GM10248 (cell line): ENCODE data around the gene GLIS1.

ENCODE experiments used
- CTCF ChIA-PET: fragments of 300-600 bp; sonication (Branson Sonifier 250); formaldehyde crosslinking; extraction: SDS; loops from one replicate; lab custom pipeline; 2021; ENCODE audit warnings: antibody characterized with exemption; lab: Yijun Ruan, JAX
- POLR2A ChIA-PET: fragments of 350-650 bp; sonication (Branson Sonifier 250); formaldehyde crosslinking; extraction: SDS; loops from one replicate; lab custom pipeline; 2020; ENCODE audit warnings: antibody characterized with exemption; lab: Yijun Ruan, JAX
- DNase-seq: peaks from one replicate; pipeline ENCODE4 v3.0.0; 2012; ENCODE audit errors: extremely low spot score
- TF ChIP-seq, protein P1 (sequence below): IDR thresholded peaks from 2 replicates; pipeline ENCODE4 v1.5.1; 2012; ENCODE audit warnings: mild to moderate bottlenecking, low read depth; ENCODE audit errors: extremely low read depth, missing control alignments, control extremely low read depth

Gene GLIS1

DNA sequence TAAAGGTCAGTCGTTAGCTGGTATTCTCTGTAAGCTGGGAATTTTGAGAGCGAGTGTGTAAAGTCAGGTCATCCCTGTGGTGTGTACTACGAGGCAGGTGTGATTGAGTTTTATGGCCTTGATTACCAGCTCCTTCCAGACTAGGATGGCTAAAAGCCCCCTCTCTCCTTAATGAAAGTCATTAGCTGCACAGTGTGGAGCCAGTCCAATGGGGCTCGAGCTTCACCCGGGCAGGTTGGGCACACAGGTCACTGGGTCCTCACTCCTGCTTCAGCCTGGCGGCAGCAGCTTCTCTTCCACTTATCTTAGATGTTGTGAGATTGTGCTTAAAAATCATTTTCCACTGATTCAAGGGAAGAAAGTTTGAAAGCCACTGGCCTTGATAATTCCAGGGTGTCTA lies 276.8 kb downstream of the GLIS1 start:
- ChIA-PET CTCF (interaction anchor here (0.9 kb wide), 1 partner anchor 12 kb away, joined by 4 read pairs; no protein-coding TSS in a partner anchor), POLR2A (no interaction called here)
- TF ChIP-seq, protein P1, sequence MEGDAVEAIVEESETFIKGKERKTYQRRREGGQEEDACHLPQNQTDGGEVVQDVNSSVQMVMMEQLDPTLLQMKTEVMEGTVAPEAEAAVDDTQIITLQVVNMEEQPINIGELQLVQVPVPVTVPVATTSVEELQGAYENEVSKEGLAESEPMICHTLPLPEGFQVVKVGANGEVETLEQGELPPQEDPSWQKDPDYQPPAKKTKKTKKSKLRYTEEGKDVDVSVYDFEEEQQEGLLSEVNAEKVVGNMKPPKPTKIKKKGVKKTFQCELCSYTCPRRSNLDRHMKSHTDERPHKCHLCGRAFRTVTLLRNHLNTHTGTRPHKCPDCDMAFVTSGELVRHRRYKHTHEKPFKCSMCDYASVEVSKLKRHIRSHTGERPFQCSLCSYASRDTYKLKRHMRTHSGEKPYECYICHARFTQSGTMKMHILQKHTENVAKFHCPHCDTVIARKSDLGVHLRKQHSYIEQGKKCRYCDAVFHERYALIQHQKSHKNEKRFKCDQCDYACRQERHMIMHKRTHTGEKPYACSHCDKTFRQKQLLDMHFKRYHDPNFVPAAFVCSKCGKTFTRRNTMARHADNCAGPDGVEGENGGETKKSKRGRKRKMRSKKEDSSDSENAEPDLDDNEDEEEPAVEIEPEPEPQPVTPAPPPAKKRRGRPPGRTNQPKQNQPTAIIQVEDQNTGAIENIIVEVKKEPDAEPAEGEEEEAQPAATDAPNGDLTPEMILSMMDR, result no peak
- no peak for DNase-seq

DNA sequence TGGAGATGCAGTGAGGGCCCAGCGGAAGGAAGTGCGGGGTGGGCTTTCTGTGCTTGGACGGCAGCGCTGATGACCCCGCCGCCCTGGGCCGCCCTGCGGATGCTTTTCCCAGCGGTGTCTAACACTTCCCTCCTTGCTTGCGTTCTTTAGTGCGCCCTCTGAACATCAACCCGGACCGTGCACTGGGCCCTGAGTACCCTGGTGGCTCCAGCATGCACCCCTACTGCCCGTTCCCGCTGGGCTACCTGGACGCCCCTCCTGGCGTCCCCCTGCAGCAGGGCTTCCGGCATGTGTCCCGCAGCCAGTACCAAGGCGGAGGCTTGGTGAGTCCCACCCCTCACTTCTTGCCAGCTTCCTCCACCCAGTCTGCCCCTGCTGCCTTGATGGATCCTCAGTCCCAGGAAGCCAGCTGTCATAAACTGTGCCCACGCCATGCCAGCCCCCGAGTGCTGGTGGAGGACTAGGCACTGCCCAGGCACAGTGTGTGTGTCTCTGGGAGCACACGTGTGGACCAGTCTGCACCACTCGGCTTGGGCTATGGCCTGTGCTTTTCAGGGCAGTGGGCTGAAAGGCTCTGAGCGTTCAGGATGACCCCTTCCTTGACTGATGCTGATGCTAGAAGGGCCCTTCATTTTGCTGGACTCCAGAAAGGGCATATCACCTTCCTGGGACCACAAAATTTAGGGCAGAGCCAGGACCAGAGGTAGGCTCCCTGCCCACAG lies 277.5 kb downstream of the GLIS1 start:
- POLR2A ChIA-PET, result no interaction called here
- TF ChIP-seq, protein P1, result no peak
- no peak for DNase-seq
- CTCF ChIA-PET, result interaction anchor here (0.9 kb wide), 1 partner anchor 11 kb away, joined by 4 read pairs; no protein-coding TSS in a partner anchor

GRCh38 chr1:53460666-53461322 lies 278.2 kb downstream of the GLIS1 start:
- ChIA-PET CTCF (interaction anchor here (0.9 kb wide), 1 partner anchor 9 kb away, joined by 3 read pairs; no protein-coding TSS in a partner anchor), POLR2A (no interaction called here)
- TF ChIP-seq, protein P1, result no peak
- DNase-seq, result peak; percentile 12

DNA sequence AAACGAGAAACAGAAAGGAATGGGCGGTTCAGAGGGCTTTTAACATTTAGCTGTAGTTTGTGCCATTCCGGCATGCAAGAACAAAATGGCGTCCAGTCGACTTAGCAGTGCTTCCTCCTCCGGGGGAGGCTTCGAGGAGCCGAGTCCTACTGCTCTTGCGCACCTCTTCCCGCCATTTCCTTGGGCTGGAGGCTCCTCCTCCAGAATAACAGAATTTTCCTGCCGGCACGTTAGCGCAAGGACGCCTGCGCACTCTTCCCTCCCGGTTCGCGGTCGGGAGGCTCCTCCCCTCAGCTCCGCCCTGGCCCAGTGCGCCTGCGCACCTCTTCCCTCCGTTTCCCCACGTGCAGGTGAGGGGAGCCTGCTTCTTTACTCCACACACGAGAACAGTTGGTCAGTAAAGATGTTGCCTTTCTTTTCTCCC lies 278.7 kb downstream of the GLIS1 start:
- DNase-seq, result no peak
- ChIA-PET POLR2A (no interaction called here), CTCF (interaction anchor here (0.9 kb wide), 1 partner anchor 9 kb away, joined by 3 read pairs; no protein-coding TSS in a partner anchor)
- TF ChIP-seq, protein P1, result no peak

- POLR2A ChIA-PET, result no interaction called here
- CTCF ChIA-PET, result interaction anchor here (0.9 kb wide), 1 partner anchor 10 kb away, joined by 3 read pairs; no protein-coding TSS in a partner anchor
- TF ChIP-seq, protein P1, result no peak
- no peak for DNase-seq
Measured at GRCh38 chr1:53459321-53460175, 279.4 kb downstream of the GLIS1 start, which contains the start of gene DMRTB1. DMRTB1 (plus strand) TSS chr1:53459399; CDS start chr1:53459454, 55 bp downstream.

DNA sequence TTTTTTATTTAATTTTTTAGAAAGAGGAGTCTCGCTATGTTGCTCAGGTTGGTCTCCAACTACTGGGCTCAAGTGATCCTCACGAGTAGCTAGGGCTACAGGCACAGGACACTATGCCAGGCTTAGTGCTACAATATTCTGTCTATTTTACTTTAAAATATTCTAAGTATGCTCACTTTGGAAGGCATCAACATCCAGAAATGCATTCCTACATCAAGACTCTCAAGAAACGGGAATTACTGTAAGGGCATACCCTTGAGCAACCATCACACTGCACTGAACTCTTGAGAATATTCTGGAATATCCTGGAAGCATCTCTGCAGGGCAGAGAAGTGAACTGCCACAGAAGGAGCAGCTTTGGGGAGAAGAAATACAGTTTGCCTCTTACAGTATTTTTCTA lies 280.3 kb downstream of the GLIS1 start:
- CTCF ChIA-PET, result interaction anchor here (3.2 kb wide), 1 partner anchor 14 kb away, joined by 9 read pairs; no protein-coding TSS in a partner anchor

More for the DNA sequence above, 280.3 kb downstream of the GLIS1 start:
- no peak for DNase-seq
- TF ChIP-seq, protein P1, result no peak
- POLR2A ChIA-PET, result no interaction called here
